Left lung (tissue), 10 donors: ENCODE measurements around the gene KLHL18. TPM values are rescaled to one million over a fixed set of nuclear protein-coding genes. Genes with fewer than 3 reads are reported as not detected.

Experiments used
- ATAC-seq: fragments of 200-7000 bp; cut with Tn5 transposase; one replicate; pipeline ENCODE4 v1.9.1; 2020; ENCODE audit warnings: moderate library complexity
- DNase-seq, 4 donors: peaks; one replicate each; pipeline ENCODE4 v3.0.0-alpha.2; 2013 to 2020
- H3K27ac ChIP-seq, 2 donors: fragments of 200-600 bp; sonication (generic) in 1 of 2; one replicate each; pipeline versions ENCODE4 v1.5.0 to v1.8.0; 2020 to 2021
- H3K27me3 ChIP-seq, 2 donors: fragments of 200-600 bp; sonication (generic) in 1 of 2; one replicate each; pipeline versions ENCODE4 v1.5.0 to v1.8.0; 2020 to 2021
- H3K36me3 ChIP-seq, 2 donors: fragments of 200-600 bp; sonication (generic) in 1 of 2; one replicate each; pipeline versions ENCODE4 v1.5.0 to v1.8.0; 2020 to 2021
- H3K4me1 ChIP-seq, 2 donors: fragments of 200-600 bp; one replicate each; pipeline ENCODE4 v1.8.0; 2021
- H3K4me3 ChIP-seq, 2 donors: fragments of 200-600 bp; sonication (generic) in 1 of 2; one replicate each; pipeline versions ENCODE4 v1.5.0 to v1.8.0; 2020 to 2021; ENCODE audit warnings: mild to moderate bottlenecking in 1 of 2
- H3K9me3 ChIP-seq, 2 donors: fragments of 200-600 bp; sonication (generic) in 1 of 2; one replicate each; pipeline versions ENCODE4 v1.5.0 to v1.8.0; 2020 to 2021
- intact Hi-C, 2 donors: fragments of 100-400 bp; cut with DNase I; formaldehyde crosslinking; loops; one replicate each; pipeline versions ENCODE4 v1.11.2 to v1.14.2; 2022
- polyA plus RNA-seq, 6 donors: library from polyadenylated mRNA; unstranded; fragments of 120-200 nt; gene quantifications; one replicate each; pipeline ENCODE4 v1.2.1, GENCODE V29; 2013; ENCODE audit not compliant: insufficient read length in 6 of 6
- total RNA-seq, 2 donors: library from RNA; stranded (reverse); fragmentation: NEBNext Ultra II Directional; extraction: Animal tissue kit (Norgen Biotek cat#: 25700); gene quantifications; one replicate each; pipeline ENCODE4 v1.2.1, GENCODE V29; 2021
- TF ChIP-seq, protein P1 (sequence below), 2 donors: fragments of 200-600 bp; sonication (generic) in 1 of 2; IDR thresholded peaks; one replicate each; pipeline versions ENCODE4 v1.5.0 to v1.8.0; 2021; ENCODE audit warnings: antibody characterized with exemption in 2 of 2
- donor health status: DM: no; HTN: yes; CAD: no.
- donor health status: DM: no; HTN: no; CAD: no.

KLHL18 gene
- total and polyA plus RNA-seq, 8 donors = 11.9 to 29.5 (median 13.7) TPM

DNA sequence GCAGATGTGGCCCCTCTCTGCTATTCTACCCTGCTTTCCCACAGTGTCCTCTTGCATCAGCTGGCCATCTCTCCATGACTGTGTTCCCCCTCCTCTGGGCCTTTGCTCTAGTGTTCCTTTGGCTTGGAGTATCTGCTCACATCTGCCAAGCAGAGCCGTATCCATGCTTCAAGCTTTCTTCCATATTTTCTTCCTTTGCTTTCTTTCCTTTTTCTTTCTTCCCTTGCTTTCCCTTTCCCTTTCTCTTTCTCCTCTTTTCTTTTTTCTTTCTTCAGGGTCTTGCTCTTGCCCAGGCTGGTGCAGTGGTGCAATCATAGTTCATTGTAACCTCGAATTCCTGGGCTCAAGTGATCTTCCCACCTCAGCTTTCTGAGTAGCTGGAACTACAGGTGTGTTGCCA, 12.6 kb downstream of the KLHL18 start:
- H3K4me1 ChIP-seq = peaks cover 0 to 45% of the 10 kb centered on the region in 2 donors
- no peaks in the 10 kb centered on the region for H3K9me3 ChIP-seq
- H3K4me3 ChIP-seq = no peak overlapping the region
- no peak for ATAC-seq
- intact Hi-C loops = no loop called here
- H3K27me3 ChIP-seq = no peaks in the 10 kb centered on the region
- no peak overlapping the region for H3K27ac ChIP-seq
- TF ChIP-seq, protein P1, sequence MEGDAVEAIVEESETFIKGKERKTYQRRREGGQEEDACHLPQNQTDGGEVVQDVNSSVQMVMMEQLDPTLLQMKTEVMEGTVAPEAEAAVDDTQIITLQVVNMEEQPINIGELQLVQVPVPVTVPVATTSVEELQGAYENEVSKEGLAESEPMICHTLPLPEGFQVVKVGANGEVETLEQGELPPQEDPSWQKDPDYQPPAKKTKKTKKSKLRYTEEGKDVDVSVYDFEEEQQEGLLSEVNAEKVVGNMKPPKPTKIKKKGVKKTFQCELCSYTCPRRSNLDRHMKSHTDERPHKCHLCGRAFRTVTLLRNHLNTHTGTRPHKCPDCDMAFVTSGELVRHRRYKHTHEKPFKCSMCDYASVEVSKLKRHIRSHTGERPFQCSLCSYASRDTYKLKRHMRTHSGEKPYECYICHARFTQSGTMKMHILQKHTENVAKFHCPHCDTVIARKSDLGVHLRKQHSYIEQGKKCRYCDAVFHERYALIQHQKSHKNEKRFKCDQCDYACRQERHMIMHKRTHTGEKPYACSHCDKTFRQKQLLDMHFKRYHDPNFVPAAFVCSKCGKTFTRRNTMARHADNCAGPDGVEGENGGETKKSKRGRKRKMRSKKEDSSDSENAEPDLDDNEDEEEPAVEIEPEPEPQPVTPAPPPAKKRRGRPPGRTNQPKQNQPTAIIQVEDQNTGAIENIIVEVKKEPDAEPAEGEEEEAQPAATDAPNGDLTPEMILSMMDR (IDR thresholded peaks at IDR 0.05) = no peak
- DNase-seq = no peak
- peaks cover 0 to 7% of the 10 kb centered on the region in 2 donors for H3K36me3 ChIP-seq

DNA sequence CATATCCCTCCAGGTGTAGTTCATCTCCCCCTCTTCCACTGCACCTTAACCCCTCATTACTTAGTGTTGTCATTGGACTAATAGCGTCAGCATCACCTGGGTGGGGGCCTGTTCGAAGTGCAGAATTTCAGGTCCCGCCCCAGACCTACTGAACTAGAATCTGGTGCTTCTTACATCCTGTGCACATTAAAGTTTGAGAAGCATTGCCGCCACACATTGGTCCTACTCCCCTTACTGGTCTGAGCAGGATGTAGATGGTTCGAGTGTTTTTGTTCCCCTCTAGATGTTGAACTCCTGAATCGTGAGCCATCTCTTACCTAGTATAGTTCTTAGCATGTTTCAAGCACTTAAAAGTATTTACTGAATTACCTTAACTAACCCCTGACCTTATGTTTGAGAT, 13.2 kb downstream of the KLHL18 start:
- H3K27me3 ChIP-seq = no peaks in the 10 kb centered on the region
- no peak overlapping the region for H3K4me3 ChIP-seq
- H3K9me3 ChIP-seq = no peaks in the 10 kb centered on the region
- DNase-seq (no peak), ATAC-seq (peak; percentile 38)
- peaks cover 0 to 7% of the 10 kb centered on the region in 2 donors for H3K36me3 ChIP-seq
- intact Hi-C loops = no loop called here
- no peak overlapping the region for H3K27ac ChIP-seq
- H3K4me1 ChIP-seq = peaks cover 0 to 41% of the 10 kb centered on the region in 2 donors
- TF ChIP-seq, protein P1 (IDR thresholded peaks at IDR 0.05) = no peak

DNA sequence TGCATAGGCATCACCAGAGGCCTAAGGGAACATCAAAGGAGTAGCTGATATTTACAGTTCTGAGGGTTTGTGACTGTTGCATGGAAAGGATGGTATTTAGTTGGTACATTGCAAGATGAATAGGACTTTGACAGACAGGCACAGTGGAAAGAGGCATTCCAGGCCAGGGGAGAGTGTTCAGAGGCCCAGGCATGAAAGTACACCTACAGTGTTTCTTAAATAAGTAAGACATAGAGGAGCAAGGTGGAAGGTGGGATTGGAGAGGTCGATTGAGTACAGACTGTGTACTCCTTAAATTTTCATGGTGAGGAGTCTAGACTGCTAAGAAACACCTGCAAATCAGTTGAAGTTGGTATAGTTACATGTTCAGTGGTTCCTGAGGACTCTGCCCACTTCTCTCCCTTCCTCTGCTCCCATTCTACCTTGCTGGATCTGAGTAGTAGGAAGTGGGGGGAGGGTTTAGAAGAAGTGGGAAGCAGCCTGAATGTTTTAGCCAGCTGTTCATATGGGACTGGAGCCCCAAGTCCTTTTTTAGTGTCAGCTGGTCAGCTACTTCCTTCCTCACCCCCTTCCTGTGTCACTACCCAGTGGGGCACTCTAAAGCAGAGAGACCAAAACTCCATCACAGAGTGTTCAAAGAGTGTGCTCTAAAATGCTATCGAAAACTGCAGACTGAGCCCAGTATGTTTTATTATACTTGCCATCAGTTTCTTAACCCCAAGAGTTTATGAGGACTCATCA, 14.0 kb downstream of the KLHL18 start:
- ATAC-seq = no peak

DNA sequence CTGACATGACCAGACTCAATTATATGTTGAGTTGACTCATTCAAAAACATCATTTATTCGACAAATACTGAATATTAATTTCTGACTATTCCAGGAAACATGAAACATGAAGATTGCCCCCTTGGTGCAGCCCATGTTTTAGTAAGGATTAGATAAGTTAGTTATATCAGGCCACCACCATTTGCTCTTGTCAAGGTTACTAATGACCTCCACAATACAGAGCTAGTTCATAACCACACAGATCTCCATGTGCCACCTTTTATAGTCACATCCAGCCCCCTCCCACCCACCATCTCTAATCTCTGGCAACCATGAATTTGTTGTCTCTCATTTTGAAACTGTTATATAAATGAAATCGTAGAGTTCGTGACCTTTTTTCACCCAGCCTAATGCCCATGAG, 15.7 kb downstream of the KLHL18 start:
- Histone ChIP-seq H3K36me3 (peaks cover 0 to 22% of the 10 kb centered on the region in 2 donors), H3K9me3 (no peaks in the 10 kb centered on the region), H3K4me1 (peaks cover 0 to 35% of the 10 kb centered on the region in 2 donors), H3K4me3 (no peak overlapping the region), H3K27ac (no peak overlapping the region), H3K27me3 (no peaks in the 10 kb centered on the region)
- no peak for DNase-seq
- intact Hi-C loops = no loop called here
- no peak for ATAC-seq
- TF ChIP-seq, protein P1 (IDR thresholded peaks at IDR 0.05) = no peak

More for the DNA sequence above, 14.0 kb downstream of the KLHL18 start:
- peaks cover 0 to 8% of the 10 kb centered on the region in 2 donors for H3K36me3 ChIP-seq
- DNase-seq = no peak
- H3K27me3 ChIP-seq = no peaks in the 10 kb centered on the region
- no peaks in the 10 kb centered on the region for H3K9me3 ChIP-seq
- peak overlapping the region in 1 of 2 donors; percentile 36 for H3K27ac ChIP-seq
- peaks cover 0 to 36% of the 10 kb centered on the region in 2 donors for H3K4me1 ChIP-seq
- TF ChIP-seq, protein P1 (IDR thresholded peaks at IDR 0.05) = no peak
- intact Hi-C loops = no loop called here
- H3K4me3 ChIP-seq = no peak overlapping the region

DNA sequence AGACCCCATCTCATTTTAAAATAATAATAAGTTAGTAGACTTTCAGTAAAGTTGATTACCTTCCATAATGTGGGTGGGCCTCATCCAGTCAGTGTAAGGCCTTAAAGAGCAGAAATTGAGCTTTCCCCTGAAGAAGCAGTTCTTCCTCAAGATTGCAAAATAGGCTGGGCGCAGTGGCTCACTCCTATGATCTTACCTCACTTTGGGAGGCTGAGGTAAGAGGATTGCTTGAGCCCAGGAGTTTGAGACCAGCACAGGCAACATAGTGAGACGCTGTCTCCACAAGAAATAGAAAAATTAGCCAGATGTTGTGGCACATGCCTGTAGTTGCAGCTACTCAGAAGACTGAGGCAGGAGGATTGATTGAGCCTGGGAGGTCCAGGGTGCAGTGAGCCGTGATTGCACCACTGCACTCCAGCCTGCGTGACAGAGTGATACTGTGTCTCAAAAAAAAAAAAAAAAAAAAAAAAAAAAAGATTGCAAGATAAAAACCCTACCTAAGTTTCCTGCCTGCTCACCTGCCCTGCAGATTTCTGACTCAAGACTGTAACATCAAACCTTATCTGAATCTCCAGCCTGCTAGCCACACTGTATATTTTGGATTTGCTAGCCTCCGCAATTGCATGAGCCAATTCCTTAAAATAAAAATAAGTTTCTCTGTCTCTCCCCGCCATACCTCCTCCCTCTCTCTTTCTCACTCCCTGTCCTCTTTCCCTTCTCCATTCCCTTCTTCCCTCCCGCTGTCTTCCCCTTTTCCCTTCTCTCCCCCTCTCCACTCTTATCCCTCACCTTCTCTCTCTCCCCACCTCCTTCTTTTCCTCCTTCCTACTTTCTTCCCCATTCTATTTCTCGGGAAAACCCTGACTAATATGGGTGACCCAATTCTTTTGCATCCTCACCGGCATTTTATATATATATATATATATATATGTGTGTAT, 16.9 kb downstream of the KLHL18 start:
- Histone ChIP-seq H3K36me3 (peaks cover 0 to 22% of the 10 kb centered on the region in 2 donors), H3K9me3 (no peaks in the 10 kb centered on the region), H3K27ac (no peak overlapping the region), H3K27me3 (no peaks in the 10 kb centered on the region), H3K4me1 (peaks cover 0 to 35% of the 10 kb centered on the region in 2 donors), H3K4me3 (no peak overlapping the region)
- TF ChIP-seq, protein P1 (IDR thresholded peaks at IDR 0.05) = no peak
- intact Hi-C loops = no loop called here
- ATAC-seq = no peak
- DNase-seq = no peak
